PC-3 (cell line): ENCODE results near the gene TMEM178B. TPM values are rescaled to one million over a fixed set of nuclear protein-coding genes. Genes with fewer than 3 reads are reported as not detected.

Experiments
- ATAC-seq: fragments of 200-7000 bp; cut with Tn5 transposase; 2 replicates; pipeline ENCODE4 v1.9.1; 2020; ENCODE audit warnings: mild to moderate bottlenecking, moderate library complexity
- BruUV-seq: library from RNA; stranded (reverse); fragments of 400-500 nt; replicated peaks from 2 replicates; lab custom pipeline; 2021; lab: Mats Ljungman, UMichigan
- CTCF ChIA-PET: fragments of 300-600 bp; sonication (Branson Sonifier 250); formaldehyde crosslinking; loops from one replicate; lab custom pipeline; 2022; ENCODE audit warnings: antibody characterized with exemption; lab: Charles Lee
- POLR2A ChIA-PET: fragments of 300-600 bp; sonication (Branson Sonifier 250); formaldehyde crosslinking; loops from one replicate; lab custom pipeline; 2022; ENCODE audit warnings: antibody characterized with exemption; ENCODE audit not compliant: unreplicated experiment; lab: Charles Lee
- DNase-seq: peaks from one replicate; pipeline ENCODE4 v3.0.0-alpha.2; 2015
- H2AFZ ChIP-seq: fragments of 300-600 bp; sonication (generic); 2 replicates; pipeline ENCODE4 v1.6.0; 2016; ENCODE audit warnings: antibody characterized with exemption, low read length
- H3F3A ChIP-seq: fragments of 300-600 bp; sonication (generic); one replicate; pipeline ENCODE4 v1.6.0; 2017; ENCODE audit warnings: antibody characterized with exemption, low read length, control low read depth, mild to moderate bottlenecking; ENCODE audit not compliant: unreplicated experiment
- H3K27ac ChIP-seq: fragments of 300-600 bp; sonication (generic); 2 replicates; pipeline ENCODE4 v1.5.1; 2016; ENCODE audit warnings: mild to moderate bottlenecking, low read length
- H3K27me3 ChIP-seq: fragments of 300-600 bp; sonication (generic); 2 replicates; pipeline ENCODE4 v1.6.1; 2016; ENCODE audit warnings: low read length, mixed read lengths
- H3K36me3 ChIP-seq: fragments of 300-600 bp; sonication (generic); 2 replicates; pipeline ENCODE4 v1.6.1; 2016; ENCODE audit warnings: low read depth, mixed run types, low read length, mixed read lengths
- H3K4me1 ChIP-seq: fragments of 300-600 bp; sonication (generic); 2 replicates; pipeline ENCODE4 v1.5.1; 2016; ENCODE audit warnings: low read length; ENCODE audit not compliant: insufficient read depth
- H3K4me2 ChIP-seq: fragments of 300-600 bp; sonication (generic); 2 replicates; pipeline ENCODE4 v1.6.0; 2016; ENCODE audit warnings: low read length
- H3K4me3 ChIP-seq: fragments of 300-600 bp; sonication (generic); 2 replicates; pipeline ENCODE4 v1.5.1; 2016; ENCODE audit warnings: mild to moderate bottlenecking, low read length, mixed read lengths
- H3K79me2 ChIP-seq: fragments of 300-600 bp; sonication (generic); 2 replicates; pipeline ENCODE4 v1.6.1; 2017; ENCODE audit warnings: low read length, mixed read lengths
- H3K9ac ChIP-seq: fragments of 300-600 bp; sonication (generic); 2 replicates; pipeline ENCODE4 v1.6.0; 2016; ENCODE audit warnings: mild to moderate bottlenecking, low read length
- H3K9me2 ChIP-seq: fragments of 300-600 bp; sonication (generic); replicated peaks from 2 replicates; pipeline ENCODE4 v1.6.1; 2016; ENCODE audit warnings: mixed run types, low read length, mixed read lengths
- H3K9me3 ChIP-seq: fragments of 300-600 bp; sonication (generic); 2 replicates; pipeline ENCODE4 v1.6.1; 2016; ENCODE audit warnings: low read length, mixed read lengths
- H4K20me1 ChIP-seq: fragments of 300-600 bp; sonication (generic); 2 replicates; pipeline ENCODE4 v1.6.1; 2016; ENCODE audit warnings: low read length, mixed read lengths
- CTCF ChIP-seq: fragments of 300-600 bp; sonication (generic); conservative IDR thresholded peaks from 2 replicates; pipeline ENCODE4 v1.5.1; 2017; ENCODE audit warnings: antibody characterized with exemption, low read depth, mild to moderate bottlenecking, low read length
- EZH2 ChIP-seq: fragments of 300-600 bp; sonication (generic); IDR thresholded peaks from one replicate; pipeline ENCODE4 v1.6.1; 2017; ENCODE audit warnings: antibody characterized with exemption, mild to moderate bottlenecking, low read length; ENCODE audit not compliant: unreplicated experiment
- EZH2phosphoT487 ChIP-seq: fragments of 300-600 bp; sonication (generic); IDR thresholded peaks from 2 replicates; pipeline ENCODE4 v1.6.1; 2018; ENCODE audit warnings: mild to moderate bottlenecking, antibody characterized with exemption, low read length, borderline replicate concordance
- intact Hi-C: fragments of 100-400 bp; cut with micrococcal nuclease; formaldehyde crosslinking; loops from 2 replicates; pipeline ENCODE4 v1.9.0; 2023
- total RNA-seq: library from RNA; depleted of rRNA; stranded (reverse); fragments of >200 nt; gene quantifications from 2 replicates; pipeline ENCODE4 v1.2.3, GENCODE V29; 2014

Gene TMEM178B
- total RNA-seq, 1 experiment from 2014 or later = 0.29 TPM

- POLR2A ChIA-PET = no interaction called here
- DNase-seq (no peak), ATAC-seq (no peak)
- Histone ChIP-seq H3K36me3 (no peaks in the 10 kb centered on the region), H4K20me1 (no peaks in the 10 kb centered on the region), H3K4me1 (no peaks in the 10 kb centered on the region), H3K4me3 (no peak overlapping the region), H3K9me3 (no peaks in the 10 kb centered on the region), H3K27ac (no peak overlapping the region), H3K9me2 (no peaks in the 10 kb centered on the region), H3F3A (no peaks in the 10 kb centered on the region), H3K9ac (no peak overlapping the region), H3K4me2 (no peak overlapping the region), H3K79me2 (no peaks in the 10 kb centered on the region), H3K27me3 (peaks cover 14% of the 10 kb centered on the region), H2AFZ (no peak overlapping the region)
- intact Hi-C loops = no loop called here
- no TSS peak for BruUV-seq
- no peak for TF ChIP-seq EZH2phosphoT487
- TF ChIP-seq CTCF = no peak
- no peak for TF ChIP-seq EZH2
- CTCF ChIA-PET = no interaction called here
Observed at GRCh38 chr7:141439164-141439563, 365.3 kb downstream of the TMEM178B start.

- ATAC-seq (no peak), DNase-seq (no peak)
- no peak overlapping the region for H3K4me2 ChIP-seq
- no peak overlapping the region for H3K4me3 ChIP-seq
- no peaks in the 10 kb centered on the region for H3K9me2 ChIP-seq
- CTCF ChIA-PET = no interaction called here
- POLR2A ChIA-PET = no interaction called here
- H3K27ac ChIP-seq = no peak overlapping the region
- no peak overlapping the region for H2AFZ ChIP-seq
- H3K36me3 ChIP-seq = no peaks in the 10 kb centered on the region
- no peaks in the 10 kb centered on the region for H3K79me2 ChIP-seq
- intact Hi-C loops = no loop called here
- no peaks in the 10 kb centered on the region for H3F3A ChIP-seq
- H3K9me3 ChIP-seq = no peaks in the 10 kb centered on the region
- H3K9ac ChIP-seq = no peak overlapping the region
- no peaks in the 10 kb centered on the region for H3K4me1 ChIP-seq
- peaks cover 8% of the 10 kb centered on the region for H3K27me3 ChIP-seq
- H4K20me1 ChIP-seq = no peaks in the 10 kb centered on the region
- BruUV-seq = no TSS peak
- TF ChIP-seq EZH2phosphoT487 (no peak), EZH2 (no peak), CTCF (no peak)
Observed at GRCh38 chr7:141439776-141440175, 365.9 kb downstream of the TMEM178B start.

- ChIA-PET CTCF (no interaction called here), POLR2A (no interaction called here)
- H3K27me3 ChIP-seq = peaks cover 18% of the 10 kb centered on the region
- no peak overlapping the region for H3K4me3 ChIP-seq
- H3K4me2 ChIP-seq = no peak overlapping the region
- no TSS peak for BruUV-seq
- peak; percentile 5 for DNase-seq
- ATAC-seq = no peak
- no peaks in the 10 kb centered on the region for H3K36me3 ChIP-seq
- no peak overlapping the region for H3K9ac ChIP-seq
- no peaks in the 10 kb centered on the region for H3K79me2 ChIP-seq
- intact Hi-C loops = no loop called here
- H4K20me1 ChIP-seq = no peaks in the 10 kb centered on the region
- TF ChIP-seq EZH2 (no peak), CTCF (no peak), EZH2phosphoT487 (no peak)
- no peaks in the 10 kb centered on the region for H3K9me3 ChIP-seq
- no peaks in the 10 kb centered on the region for H3F3A ChIP-seq
- no peak overlapping the region for H3K27ac ChIP-seq
- H2AFZ ChIP-seq = no peak overlapping the region
- H3K4me1 ChIP-seq = no peaks in the 10 kb centered on the region
- H3K9me2 ChIP-seq = no peaks in the 10 kb centered on the region
Observed at GRCh38 chr7:141441837-141442627, 368.2 kb downstream of the TMEM178B start.
